Right lung (tissue), 5 donors: ENCODE results near the gene LRP1. TPM values are rescaled to one million over a fixed set of nuclear protein-coding genes. Genes with fewer than 3 reads are reported as not detected.

Experiments
- DNase-seq, 2 donors: peaks; one replicate each; pipeline ENCODE4 v3.0.0-alpha.2; 2013
- polyA plus RNA-seq, 5 donors: library from polyadenylated mRNA; unstranded; fragments of 120-200 nt; gene quantifications; one replicate each; pipeline versions ENCODE4 v1.2.1 to v1.2.3, GENCODE V29; 2013; ENCODE audit warnings: inconsistent platforms in 1 of 5, low replicate concordance in 1 of 5; ENCODE audit not compliant: insufficient read length in 5 of 5, insufficient read depth in 1 of 5

The LRP1 gene
- polyA plus RNA-seq, 5 donors = 83.7 to 168 (median 101) TPM

DNA sequence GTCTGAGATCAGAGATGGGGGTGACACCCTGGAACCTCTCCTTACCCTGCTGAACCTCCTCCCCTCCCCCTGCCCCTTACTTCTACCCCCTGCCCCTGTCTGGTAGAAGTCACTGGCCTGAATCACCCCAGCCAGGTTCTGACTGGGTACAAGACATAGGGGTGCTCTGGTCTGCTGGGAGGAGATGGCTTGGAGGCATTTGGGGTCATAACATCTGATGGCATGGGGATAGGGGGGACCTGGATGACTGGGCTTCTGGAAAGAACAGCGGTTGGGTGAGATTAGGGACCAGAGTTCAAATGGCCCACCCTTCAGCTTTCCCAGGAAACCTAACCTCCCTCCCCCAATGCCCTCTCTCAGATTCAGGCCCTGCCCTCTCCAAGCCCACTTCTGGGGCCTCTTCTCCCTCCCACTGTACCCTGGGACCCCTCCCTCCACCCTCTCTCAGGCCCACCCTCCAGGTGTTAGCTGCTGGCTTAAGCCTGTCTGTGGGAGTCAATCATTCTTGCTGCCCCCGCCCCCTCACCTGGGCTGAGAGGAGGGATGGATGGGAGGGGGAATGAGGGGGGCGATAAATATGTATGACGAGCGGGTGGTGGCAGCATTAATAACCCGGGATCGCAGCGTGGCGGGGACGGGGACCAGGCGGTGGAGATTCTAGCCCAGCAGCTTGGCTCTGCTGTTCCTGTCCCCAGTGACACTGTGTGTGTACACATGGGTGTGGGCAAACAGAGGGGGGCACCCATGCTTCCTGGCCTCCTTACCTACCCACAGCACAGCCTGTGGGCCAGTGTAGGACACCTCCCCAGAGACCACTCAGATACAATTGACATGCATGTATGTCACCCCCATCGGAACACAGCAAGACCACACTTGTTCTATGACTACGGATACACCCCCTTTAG lies 94.3 kb downstream of the LRP1 start:
- DNase-seq = no peak

DNA sequence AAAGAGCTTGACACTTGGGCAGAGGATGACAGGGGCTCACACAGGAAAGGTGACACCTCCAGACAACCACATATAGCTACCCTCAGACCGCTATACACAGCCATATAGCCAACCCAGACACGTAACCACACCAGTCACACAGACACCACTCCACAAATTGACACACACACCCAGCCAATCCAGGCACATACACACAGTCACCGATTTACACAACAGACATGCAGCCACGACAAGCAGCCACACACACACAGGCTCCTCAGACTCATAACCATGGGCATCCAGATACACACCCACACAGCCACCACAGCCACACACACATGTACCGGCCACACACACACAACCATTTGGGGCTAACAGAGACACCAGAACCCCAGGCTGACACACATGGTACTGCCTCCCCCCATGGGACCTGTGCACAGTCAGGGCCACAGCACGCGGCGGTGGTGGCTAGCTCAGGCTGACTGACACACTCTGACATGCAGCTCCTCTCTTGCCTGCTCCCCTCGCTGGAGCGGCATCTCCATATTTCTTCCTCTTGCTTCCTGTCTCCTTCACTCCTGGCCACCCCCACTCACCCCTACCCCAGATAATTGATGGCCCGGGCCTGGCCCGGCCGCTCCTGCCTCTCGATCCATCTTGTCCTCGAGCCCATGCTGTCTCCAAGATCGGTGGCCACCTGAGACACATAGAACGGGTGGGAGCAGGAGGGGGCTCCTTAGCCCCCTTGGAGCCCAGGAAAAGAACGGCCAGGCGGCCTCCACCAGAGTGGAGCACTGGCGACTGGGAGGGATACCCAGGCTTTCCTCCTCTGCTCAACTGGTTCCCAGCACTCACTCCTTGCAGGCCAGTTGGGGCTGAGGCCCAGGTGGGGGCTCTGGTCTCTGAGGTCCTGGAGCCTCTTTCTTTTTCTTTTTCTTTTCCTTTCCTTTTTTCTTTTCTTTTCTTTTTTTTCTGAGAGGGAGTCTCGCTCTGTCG lies 95.2 kb downstream of the LRP1 start:
- no peak for DNase-seq

DNA sequence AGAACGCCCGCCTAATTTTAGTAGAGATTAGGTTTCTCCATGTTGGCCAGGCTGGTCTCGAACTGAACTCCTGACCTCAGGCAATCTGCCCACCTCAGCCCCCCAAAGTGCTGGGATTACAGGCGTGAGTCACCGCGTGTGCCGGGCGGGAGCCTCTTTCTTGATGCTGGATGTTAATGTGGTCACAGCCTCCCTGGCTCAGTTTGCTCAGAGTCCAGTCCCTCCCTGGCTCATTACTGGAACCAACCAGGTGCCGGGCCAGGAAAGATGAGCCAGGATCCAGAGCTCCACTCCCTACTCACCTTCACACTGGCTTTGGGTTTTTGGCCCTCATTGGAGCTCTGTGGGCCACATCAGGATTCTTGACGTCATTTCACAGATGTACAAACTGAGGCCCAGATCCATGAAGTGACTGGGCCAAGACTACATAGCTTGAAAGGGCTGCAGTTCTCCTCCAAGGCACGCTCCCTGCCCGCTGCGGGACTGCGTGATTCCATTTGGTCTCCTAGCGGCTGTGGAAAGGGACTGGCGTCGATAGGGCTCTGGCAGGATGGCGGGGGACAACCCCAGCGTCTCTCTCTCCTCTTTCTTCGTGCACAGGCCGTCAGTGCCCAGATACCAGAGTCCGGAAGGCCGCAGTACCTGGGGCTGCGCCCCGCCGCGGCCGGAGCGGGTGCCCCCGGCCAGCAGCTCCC lies 96.1 kb downstream of the LRP1 start:
- no peak for DNase-seq

DNA sequence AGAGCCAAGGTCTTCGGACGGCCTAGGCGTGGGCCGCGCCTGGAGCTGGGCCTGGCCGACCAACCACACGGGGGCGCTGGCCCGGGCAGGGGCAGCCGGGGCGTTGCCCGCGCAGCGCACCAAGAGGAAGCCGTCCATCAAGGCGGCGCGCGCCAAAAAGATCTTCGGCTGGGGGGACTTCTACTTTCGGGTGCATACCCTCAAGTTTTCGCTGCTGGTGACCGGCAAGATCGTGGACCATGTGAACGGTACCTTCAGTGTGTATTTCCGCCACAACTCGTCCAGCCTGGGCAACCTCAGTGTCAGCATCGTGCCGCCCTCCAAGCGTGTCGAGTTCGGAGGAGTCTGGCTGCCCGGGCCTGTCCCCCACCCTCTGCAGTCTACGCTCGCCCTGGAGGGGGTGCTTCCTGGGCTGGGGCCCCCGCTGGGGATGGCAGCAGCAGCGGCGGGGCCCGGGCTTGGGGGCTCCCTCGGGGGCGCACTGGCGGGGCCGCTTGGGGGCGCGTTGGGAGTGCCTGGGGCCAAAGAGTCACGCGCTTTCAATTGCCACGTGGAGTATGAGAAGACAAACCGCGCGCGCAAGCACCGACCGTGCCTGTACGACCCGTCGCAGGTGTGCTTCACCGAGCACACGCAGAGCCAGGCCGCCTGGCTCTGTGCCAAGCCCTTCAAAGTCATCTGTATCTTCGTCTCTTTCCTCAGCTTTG lies 96.8 kb downstream of the LRP1 start:
- no peak for DNase-seq

DNA sequence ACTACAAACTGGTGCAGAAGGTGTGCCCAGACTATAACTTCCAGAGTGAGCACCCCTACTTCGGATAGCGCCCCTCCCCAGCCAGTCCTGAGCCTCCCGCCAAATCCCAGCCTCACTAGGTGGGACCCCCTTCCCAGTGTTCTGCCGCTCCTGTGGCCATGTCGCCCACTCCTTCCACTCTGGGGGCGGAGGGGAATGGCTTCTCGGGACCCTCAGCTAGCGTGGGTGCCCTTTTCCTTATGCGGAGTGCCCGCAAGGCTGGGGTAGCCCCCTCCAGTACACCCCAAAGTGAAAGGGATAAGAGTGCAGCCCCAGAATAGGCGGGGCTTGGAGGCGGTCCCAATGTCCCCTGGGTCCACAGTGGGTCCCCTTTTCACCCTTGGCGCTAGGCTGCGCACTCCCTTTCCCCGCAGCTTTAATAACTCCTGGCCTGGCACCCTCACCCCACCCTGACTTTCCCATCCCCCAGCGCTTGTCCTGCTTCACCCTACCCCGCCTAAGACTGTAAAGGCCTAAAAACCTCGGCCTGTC lies 97.5 kb downstream of the LRP1 start:
- no peak for DNase-seq

DNA sequence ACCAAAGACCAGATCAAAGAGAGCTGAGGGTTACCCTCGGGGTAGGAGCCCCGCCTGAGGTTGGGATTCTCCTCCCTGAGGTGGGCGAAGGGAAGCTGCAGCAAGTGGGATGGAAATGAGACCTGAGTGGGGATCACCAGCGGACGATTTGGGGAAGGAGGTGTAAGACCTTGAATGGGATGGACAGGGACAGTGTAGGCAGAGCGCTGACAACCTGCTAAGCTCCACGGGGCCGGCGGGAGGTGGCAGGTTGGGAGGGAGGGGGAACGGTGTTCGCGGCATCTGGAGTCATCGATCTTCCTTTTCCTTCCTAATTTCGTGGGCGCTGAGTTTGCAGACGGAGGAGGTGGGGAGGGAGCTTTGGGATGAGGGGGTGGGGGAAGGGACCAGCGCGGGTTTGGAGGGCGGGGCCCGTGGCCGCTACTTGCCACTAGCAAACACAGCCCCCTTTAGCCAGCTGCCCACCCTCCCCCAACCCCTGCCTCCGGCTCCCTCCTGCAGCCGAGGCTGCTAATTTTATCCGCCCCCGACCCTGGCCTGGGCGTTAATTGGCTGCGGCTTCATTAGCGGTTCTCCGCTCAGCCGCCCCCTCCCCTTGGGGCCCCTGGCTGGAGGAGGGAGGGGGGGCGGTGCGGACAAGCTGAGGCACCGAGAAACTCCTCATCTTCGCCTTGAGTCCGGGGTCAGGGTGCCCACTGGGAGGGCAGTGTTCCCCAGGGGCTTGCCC lies 98.5 kb downstream of the LRP1 start:
- DNase-seq = no peak

DNA sequence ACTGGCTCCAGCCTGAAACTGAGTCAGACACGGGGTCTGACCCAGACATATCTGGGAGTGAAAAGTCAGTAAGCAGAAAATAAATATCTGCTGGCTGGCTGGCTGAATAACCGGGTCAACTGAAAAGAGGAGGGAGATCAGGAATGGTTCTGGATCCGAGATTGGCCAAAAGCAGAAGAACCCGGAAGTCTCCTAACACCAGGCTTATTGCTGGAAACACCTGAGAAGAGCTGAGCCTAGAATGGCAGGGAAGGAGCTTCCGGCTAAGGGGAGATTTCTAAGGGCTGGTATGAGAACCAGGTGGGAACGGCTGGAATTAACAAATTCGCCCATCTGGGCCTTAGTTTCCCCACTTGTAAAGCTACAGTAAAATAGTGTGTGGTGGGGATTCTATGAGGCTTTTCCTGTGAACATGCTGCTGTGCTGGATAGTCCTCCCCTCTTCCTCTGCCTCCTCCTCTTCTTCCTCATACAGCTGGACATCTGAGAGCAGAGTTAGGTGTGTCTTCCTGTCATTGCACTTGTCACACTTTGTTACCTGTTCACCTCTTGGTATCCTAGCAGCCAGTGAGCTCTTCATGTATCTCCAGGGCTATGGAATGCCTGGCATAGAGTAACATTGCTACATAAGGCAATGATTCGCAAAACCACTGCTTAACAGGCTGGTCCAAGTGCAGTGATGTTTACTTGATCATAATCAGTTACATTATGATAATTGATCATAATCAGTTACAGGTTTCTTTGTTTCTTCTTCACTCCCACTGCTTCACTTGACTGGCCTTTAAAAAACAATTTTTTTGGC lies 99.2 kb downstream of the LRP1 start:
- DNase-seq = no peak

DNA sequence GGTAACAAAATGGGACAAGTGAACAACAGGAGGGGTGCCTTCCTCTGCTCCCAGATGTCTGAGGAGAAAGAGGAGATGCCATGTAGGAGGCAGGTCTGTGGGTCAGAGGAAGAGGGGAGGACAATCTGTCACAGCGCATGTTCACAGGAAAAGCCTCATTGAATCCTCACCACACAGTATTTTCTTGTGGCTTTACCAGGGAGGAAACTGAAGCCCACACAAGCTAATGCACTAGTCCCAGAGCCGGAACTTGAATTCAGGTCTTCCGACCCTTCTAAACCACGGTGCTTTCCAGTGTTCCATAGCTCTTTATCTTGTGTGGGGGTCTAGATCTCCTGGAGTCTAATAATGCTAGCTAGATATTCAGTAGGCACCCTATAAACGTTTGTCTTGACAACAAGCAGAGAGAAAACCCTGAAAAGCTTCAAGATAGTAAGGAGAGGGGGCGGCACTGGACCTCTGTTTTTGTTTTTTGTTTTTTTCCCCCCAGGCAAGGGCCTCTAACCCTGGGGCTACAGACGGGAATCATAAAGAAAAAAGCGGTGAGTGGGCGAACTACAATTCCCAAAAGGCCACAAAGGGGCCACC lies 100.9 kb downstream of the LRP1 start:
- no peak for DNase-seq

DNA sequence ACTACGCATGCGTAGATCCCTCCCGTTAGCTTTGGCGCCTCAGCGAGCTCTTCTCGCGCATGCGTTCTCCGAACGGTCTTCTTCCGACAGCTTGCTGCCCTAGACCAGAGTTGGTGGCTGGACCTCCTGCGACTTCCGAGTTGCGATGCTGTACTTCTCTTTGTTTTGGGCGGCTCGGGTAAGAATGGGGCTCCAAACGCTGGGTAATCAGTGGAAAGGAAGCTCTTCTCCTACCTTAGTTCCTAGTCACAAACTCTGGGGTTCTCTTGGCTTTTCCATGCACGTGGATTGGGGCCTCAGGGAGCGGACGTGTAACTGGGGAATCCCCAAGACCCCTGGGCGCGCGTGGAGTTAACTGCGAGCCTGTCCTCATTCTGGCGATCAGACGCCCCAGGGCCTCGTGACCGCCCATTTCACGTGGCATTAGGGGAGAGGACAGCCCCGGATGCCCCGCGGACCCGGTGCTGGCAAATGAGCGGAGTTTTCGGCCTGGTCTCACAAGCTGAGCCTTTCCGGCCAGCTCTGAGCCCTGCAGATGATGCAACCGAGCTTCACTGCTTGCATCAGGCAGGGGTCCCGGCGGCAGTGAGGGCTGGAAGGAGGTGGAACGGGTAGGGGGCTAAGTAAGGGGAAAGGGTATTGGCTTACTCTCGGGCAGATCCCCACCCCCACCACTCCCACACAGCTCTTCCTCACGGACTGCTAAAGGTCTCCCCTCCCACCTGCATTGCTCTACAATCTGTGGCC lies 101.5 kb downstream of the LRP1 start, which contains the start of gene SHMT2:
Gene SHMT2 (plus strand): TSS at position 78 of the 747 bp plus-strand sequence. CDS start 68 bp downstream, at position 146.
- DNase-seq = peak; percentile 92 to 95

DNA sequence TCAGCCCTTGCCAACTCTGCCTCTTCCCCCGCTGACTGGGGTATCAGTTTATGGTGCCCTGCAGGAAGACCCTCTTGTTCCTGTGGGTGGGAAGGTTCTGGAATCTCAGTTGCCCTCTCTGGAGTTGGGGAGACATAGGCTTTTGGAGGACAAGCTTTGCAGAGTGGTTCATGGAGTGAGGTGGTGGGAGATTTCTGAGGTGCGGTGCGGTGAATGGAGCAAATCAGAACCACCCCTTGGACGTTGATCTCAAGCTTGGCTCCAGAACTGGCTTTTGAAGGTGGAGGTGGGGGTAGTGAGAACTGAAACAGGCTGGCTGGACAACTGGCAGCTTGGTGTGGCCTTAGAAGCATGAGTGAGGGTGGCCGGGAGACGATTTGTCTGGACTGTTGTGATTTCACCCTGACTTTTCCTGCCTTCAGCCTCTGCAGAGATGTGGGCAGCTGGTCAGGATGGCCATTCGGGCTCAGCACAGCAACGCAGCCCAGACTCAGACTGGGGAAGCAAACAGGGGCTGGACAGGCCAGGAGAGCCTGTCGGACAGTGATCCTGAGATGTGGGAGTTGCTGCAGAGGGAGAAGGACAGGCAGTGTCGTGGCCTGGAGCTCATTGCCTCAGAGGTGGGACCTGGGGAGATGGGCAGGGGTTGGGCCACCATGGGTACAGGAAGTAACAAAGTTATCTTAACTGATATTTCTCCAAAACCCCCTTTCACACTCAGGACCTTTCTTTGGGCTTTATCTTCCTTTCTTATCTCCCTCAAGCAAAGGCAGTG lies 102.3 kb downstream of the LRP1 start:
- DNase-seq = no peak

DNA sequence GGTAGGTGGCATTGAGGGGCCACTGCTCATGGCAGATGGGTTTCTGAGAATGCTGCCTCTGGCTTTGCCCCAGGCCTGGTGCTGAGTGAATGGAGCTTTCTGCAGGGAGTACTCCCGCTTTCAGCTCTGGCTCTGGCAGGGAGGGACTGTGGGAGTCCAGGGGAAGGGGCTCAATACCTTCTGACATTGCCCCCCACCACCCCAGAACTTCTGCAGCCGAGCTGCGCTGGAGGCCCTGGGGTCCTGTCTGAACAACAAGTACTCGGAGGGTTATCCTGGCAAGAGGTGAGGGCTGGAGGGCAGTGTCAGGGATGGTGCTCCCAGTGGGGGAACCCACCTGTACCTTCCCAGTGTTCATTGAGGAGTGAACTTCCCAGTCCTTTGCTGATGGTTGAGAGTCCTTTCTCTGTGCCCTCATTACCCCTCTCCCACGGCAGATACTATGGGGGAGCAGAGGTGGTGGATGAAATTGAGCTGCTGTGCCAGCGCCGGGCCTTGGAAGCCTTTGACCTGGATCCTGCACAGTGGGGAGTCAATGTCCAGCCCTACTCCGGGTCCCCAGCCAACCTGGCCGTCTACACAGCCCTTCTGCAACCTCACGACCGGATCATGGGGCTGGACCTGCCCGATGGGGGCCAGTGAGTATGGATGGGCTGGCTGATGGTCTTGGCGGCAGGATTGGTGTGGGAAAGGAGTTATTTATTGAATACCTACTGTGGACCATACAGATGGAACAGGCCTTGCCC lies 103.2 kb downstream of the LRP1 start:
- DNase-seq = no peak

DNA sequence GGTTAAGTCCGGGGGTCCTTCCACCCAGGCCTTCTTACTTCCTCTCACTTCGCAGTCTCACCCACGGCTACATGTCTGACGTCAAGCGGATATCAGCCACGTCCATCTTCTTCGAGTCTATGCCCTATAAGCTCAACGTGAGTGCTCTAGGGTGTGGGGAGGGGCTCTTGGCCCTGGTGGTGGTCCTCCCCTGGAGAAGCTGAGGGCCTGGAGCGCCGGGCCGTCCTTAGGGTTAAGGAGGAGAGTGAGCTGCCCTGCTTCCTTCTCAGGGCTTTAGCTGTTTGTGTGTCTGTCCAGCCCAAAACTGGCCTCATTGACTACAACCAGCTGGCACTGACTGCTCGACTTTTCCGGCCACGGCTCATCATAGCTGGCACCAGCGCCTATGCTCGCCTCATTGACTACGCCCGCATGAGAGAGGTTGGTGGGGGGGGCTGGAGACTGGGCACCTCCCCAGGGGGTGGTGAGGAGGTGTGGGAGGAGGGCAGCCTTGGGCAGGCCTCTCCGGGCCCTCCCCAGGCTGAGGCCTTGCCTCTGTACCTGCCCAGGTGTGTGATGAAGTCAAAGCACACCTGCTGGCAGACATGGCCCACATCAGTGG lies 104.0 kb downstream of the LRP1 start:
- no peak for DNase-seq

DNA sequence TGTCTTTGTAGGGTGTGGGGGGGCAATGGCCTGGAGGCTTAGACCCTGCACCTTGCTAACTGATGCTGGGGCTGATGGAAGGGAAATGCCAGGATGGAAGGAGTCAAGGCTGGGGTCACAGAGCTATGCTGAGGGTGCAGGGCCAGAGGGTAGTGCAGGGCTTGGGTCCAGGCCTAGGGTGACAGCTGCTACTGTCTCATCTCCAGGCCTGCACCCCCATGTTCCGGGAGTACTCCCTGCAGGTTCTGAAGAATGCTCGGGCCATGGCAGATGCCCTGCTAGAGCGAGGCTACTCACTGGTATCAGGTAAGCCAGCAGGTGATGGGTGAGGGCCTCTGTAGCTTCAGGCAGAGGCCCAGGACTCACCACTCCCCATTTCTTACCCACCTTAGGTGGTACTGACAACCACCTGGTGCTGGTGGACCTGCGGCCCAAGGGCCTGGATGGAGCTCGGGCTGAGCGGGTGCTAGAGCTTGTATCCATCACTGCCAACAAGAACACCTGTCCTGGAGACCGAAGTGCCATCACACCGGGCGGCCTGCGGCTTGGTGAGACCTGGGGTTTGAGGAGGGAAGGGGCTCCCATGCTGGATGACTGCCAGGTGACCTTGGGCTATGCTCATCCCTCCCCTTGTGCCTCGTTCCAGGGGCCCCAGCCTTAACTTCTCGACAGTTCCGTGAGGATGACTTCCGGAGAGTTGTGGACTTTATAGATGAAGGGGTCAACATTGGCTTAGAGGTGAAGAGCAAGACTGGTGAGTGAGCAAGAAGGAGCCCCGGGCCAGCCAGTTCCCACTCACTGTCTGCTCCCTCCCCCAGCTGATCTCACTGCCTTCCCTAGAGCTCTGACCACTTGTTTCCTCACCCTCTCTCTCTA lies 105.3 kb downstream of the LRP1 start:
- no peak for DNase-seq

DNA sequence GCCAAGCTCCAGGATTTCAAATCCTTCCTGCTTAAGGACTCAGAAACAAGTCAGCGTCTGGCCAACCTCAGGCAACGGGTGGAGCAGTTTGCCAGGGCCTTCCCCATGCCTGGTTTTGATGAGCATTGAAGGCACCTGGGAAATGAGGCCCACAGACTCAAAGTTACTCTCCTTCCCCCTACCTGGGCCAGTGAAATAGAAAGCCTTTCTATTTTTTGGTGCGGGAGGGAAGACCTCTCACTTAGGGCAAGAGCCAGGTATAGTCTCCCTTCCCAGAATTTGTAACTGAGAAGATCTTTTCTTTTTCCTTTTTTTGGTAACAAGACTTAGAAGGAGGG lies 105.9 kb downstream of the LRP1 start:
- DNase-seq = no peak

DNA sequence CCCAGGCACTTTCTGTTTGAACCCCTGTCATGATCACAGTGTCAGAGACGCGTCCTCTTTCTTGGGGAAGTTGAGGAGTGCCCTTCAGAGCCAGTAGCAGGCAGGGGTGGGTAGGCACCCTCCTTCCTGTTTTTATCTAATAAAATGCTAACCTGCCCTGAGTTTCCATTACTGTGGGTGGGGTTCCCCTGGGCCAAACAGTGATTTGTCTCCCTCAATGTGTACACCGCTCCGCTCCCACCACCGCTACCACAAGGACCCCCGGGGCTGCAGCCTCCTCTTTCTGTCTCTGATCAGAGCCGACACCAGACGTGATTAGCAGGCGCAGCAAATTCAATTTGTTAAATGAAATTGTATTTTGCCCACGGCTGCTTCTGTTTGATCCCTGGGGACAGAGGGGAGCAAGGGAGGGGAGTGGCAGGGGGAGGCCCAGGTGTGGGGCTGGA lies 106.3 kb downstream of the LRP1 start:
- DNase-seq = no peak
